Ovary (tissue), 9 donors: ENCODE data around the gene GBX1. TPM values are rescaled to one million over a fixed set of nuclear protein-coding genes. Genes with fewer than 3 reads are reported as not detected.

Source experiments
- DNase-seq, 5 donors: peaks; one replicate each; pipeline ENCODE4 v3.0.0-alpha.2; 2019 to 2020
- H3K27ac ChIP-seq, 2 donors: fragments of 200-600 bp; one replicate each; pipeline versions ENCODE4 v1.5.1 to v1.8.0; 2019 to 2022
- H3K27me3 ChIP-seq: fragments of 200-600 bp; one replicate; pipeline ENCODE4 v1.8.0; 2022
- H3K36me3 ChIP-seq: fragments of 200-600 bp; sonication (generic); one replicate; pipeline ENCODE4 v1.5.1; 2019
- H3K4me1 ChIP-seq: one replicate; pipeline ENCODE4 v1.8.1; 2013; ENCODE audit warnings: mild to moderate bottlenecking, moderate library complexity; ENCODE audit not compliant: insufficient read depth
- H3K4me3 ChIP-seq: fragments of 200-600 bp; sonication (generic); one replicate; pipeline ENCODE4 v1.5.1; 2017
- H3K9me3 ChIP-seq, 2 donors: fragments of 200-600 bp in 1 of 2; sonication (generic) in 1 of 2; one replicate each; pipeline versions ENCODE4 v1.5.1 to v1.8.1; 2013 to 2019; ENCODE audit warnings: mild to moderate bottlenecking in 1 of 2, moderate library complexity in 1 of 2
- CTCF ChIP-seq, 3 donors: fragments of 450-650 bp in 2 of 3; fragments of 200-600 bp in 1 of 3; IDR thresholded peaks; one replicate each; pipeline versions ENCODE4 v1.5.1 to v1.8.0; 2016 to 2022; ENCODE audit warnings: antibody characterized with exemption in 3 of 3, mild to moderate bottlenecking in 1 of 3
- EP300 ChIP-seq: sonication (generic); formaldehyde crosslinking; IDR thresholded peaks from one replicate; pipeline ENCODE4 v1.6.1; 2017; ENCODE audit warnings: antibody characterized with exemption
- POLR2A ChIP-seq: fragments of 450-650 bp; IDR thresholded peaks from one replicate; pipeline ENCODE4 v1.6.1; 2017; ENCODE audit warnings: antibody characterized with exemption, mild to moderate bottlenecking, moderate library complexity
- WGBS, 3 donors: extraction: QIAGEN DNeasy Blood & Tissue Kit in 1 of 3; methylation state at CpG; one replicate each; pipeline versions ENCODE4 v1.1.5 to v1.1.7; 2013 to 2017; 5-methylcytosine and 5-hydroxymethylcytosine counted together
- intact Hi-C, 4 donors: fragments of 100-400 bp; cut with DNase I; formaldehyde crosslinking; loops; one replicate each; pipeline versions ENCODE4 v1.11.0 to v1.15.1; 2022 to 2023
- polyA plus RNA-seq, 2 donors: library from polyadenylated mRNA; stranded (reverse); fragments of 200-250 nt in 1 of 2; fragments of 350-450 nt in 1 of 2; fragmentation: Illumina TruSeq in 1 of 2; extraction: RNeasy Lipid Tissue Mini Kit (QIAGEN cat#74804) in 1 of 2; gene quantifications; one replicate each; pipeline ENCODE4 v1.2.3, GENCODE V29; 2013 to 2014
- total RNA-seq, 7 donors: library from RNA; depleted of rRNA in 2 of 7; stranded (reverse); fragments of >200 nt in 2 of 7; fragmentation: NEBNext Ultra II Directional in 3 of 7; extraction: Animal tissue kit (Norgen Biotek cat#: 25700) in 3 of 7; gene quantifications; one replicate each; pipeline versions ENCODE4 v1.1.0 to v1.2.4, GENCODE V29; 2016 to 2023
- donor health status: DM: no; HTN: no; CAD: no; lungs with moderate emphysema.
- donor health status: DM: no; HTN: no; CAD: no.
- donor health status: Bipolar disorder and iron deficiency.
- donor health status: DM: yes; HTN: yes; CAD: no.
- donor health status: DM: no; HTN: no; CAD: no.
- donor health status: DM: yes; HTN: yes; CAD: no.

GBX1 gene
- total and polyA plus RNA-seq, 9 donors = not detected

GRCh38 chr7:151115121-151115835 lies 52.2 kb downstream of the GBX1 start:
- TF ChIP-seq POLR2A (no peak), CTCF (IDR thresholded peaks at IDR 0.05) (no peak), EP300 (no peak)
- no peak for DNase-seq
- Histone ChIP-seq H3K4me1 (peaks cover 3% of the 10 kb centered on the region), H3K4me3 (no peak overlapping the region), H3K9me3 (no peaks in the 10 kb centered on the region), H3K36me3 (no peaks in the 10 kb centered on the region), H3K27me3 (no peaks in the 10 kb centered on the region), H3K27ac (no peak overlapping the region)
- intact Hi-C loops = loop anchor here in 2 of 4 donors (10.0 kb wide), 1 partner anchor 100 kb away; no protein-coding TSS in a partner anchor
- WGBS, 3 donors = 10 to 22% (median 14%) methylated on average over 42 to 114 of the region's 114 CpGs

- no peak overlapping the region for H3K27ac ChIP-seq
- no peak overlapping the region for H3K4me3 ChIP-seq
- 28 to 39% (median 29%) methylated on average over 70 to 101 of the region's 101 CpGs for WGBS, 3 donors
- peaks cover 3% of the 10 kb centered on the region for H3K4me1 ChIP-seq
- no peak for DNase-seq
- intact Hi-C loops = loop anchor here in 3 of 4 donors (5.0 to 10.0 kb wide), 5 partner anchors 77 to 217 kb away; no protein-coding TSS in a partner anchor
- no peaks in the 10 kb centered on the region for H3K27me3 ChIP-seq
- TF ChIP-seq CTCF (IDR thresholded peaks at IDR 0.05) (no peak), EP300 (no peak), POLR2A (no peak)
- H3K9me3 ChIP-seq = no peaks in the 10 kb centered on the region
- no peaks in the 10 kb centered on the region for H3K36me3 ChIP-seq
Observed at GRCh38 chr7:151114151-151115090, 53.1 kb downstream of the GBX1 start.

GRCh38 chr7:151113344-151114150 lies 53.9 kb downstream of the GBX1 start:
- no peak for DNase-seq
- intact Hi-C loops = loop anchor here in 3 of 4 donors (5.0 to 10.0 kb wide), 5 partner anchors 76 to 216 kb away; no protein-coding TSS in a partner anchor
- TF ChIP-seq CTCF (IDR thresholded peaks at IDR 0.05) = no peak
- no peak for TF ChIP-seq EP300
- no peak for TF ChIP-seq POLR2A
- H3K27me3 ChIP-seq = no peaks in the 10 kb centered on the region
- no peaks in the 10 kb centered on the region for H3K9me3 ChIP-seq
- H3K4me3 ChIP-seq = no peak overlapping the region
- no peaks in the 10 kb centered on the region for H3K36me3 ChIP-seq
- 78 to 84% (median 80%) methylated on average over 13 of the region's 13 CpGs for WGBS, 3 donors
- H3K27ac ChIP-seq = no peak overlapping the region
- H3K4me1 ChIP-seq = peaks cover 7% of the 10 kb centered on the region
